ENCODE data around the gene RAPGEF2.

DNA sequence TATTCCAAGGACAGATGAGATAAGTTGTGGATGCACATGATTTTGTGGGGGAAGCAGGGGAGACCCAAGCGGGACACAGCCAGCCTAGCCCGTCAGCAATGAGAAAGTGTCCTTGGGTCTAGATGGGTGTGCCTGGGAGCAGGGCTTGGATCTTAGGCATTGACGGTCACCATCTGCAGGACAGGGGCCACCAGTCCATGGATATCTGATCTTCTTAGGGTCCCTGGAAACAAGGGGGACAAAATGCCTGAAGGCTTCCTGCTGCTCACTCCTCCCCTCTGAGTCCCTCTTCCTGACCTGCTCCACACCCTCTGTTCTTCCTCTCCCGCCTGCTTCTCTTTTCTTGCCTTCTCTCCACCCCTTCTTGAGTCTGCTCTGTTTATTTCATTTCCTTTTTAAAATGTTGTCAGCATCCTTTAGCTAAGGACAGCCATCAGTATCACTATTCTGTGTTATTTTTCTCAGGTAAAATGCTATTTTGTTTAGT is 298.4 kb downstream of the RAPGEF2 start:
- TF ChIP-seq FOXM1 (IDR thresholded peaks at IDR 0.05; ENCODE audit: borderline replicate concordance) (no peak), NFRKB (IDR thresholded peaks at IDR 0.05) (no peak)
